H1 (cell line): ENCODE data around the gene ANKRD17. TPM values are rescaled to one million over a fixed set of nuclear protein-coding genes. Genes with fewer than 3 reads are reported as not detected.

ENCODE experiments used
- CTCF ChIA-PET: fragments of 300-600 bp; sonication (Branson Sonifier 250); formaldehyde crosslinking; loops from one replicate; lab custom pipeline; 2021; ENCODE audit not compliant: partially characterized antibody; lab: Charles Lee
- POLR2A ChIA-PET: fragments of 300-600 bp; sonication (Branson Sonifier 250); formaldehyde crosslinking; loops from one replicate; lab custom pipeline; 2021; ENCODE audit warnings: inconsistent platforms; ENCODE audit not compliant: partially characterized antibody; lab: Charles Lee
- DNase-seq, 2 experiments: peaks; one replicate each; pipeline versions ENCODE4 v3.0.0 to v3.0.0-alpha.2; 2010 to 2022; ENCODE audit warnings: low spot score in 2 of 2, low read depth in 1 of 2, mixed read lengths in 1 of 2
- FAIRE-seq: peaks from 2 replicates; lab custom pipeline; 2011; peaks lifted over from hg19 to GRCh38; lab: Jason Lieb, UNC
- H2AFZ ChIP-seq: 2 replicates; pipeline ENCODE4 v1.8.1; 2012; ENCODE audit warnings: low read length, inconsistent platforms
- H2AK5ac ChIP-seq: 2 replicates; pipeline ENCODE4 v1.6.1; 2013; ENCODE audit warnings: low read depth, low read length
- H2BK120ac ChIP-seq: replicated peaks from 2 replicates; pipeline ENCODE3; 2013; ENCODE audit warnings: low read depth, low read length, inconsistent platforms
- H2BK12ac ChIP-seq: 2 replicates; pipeline ENCODE4 v1.6.1; 2013; ENCODE audit warnings: low read depth, low read length
- H2BK15ac ChIP-seq: 2 replicates; pipeline ENCODE4 v1.6.1; 2013; ENCODE audit warnings: low read length
- H2BK20ac ChIP-seq: 2 replicates; pipeline ENCODE4 v1.6.1; 2013; ENCODE audit warnings: low read length
- H2BK5ac ChIP-seq: 2 replicates; pipeline ENCODE4 v1.6.1; 2013; ENCODE audit warnings: low read depth, low read length
- H3K14ac ChIP-seq: 2 replicates; pipeline ENCODE4 v1.6.1; 2013; ENCODE audit warnings: inconsistent platforms; ENCODE audit not compliant: insufficient read length
- H3K18ac ChIP-seq: 2 replicates; pipeline ENCODE4 v1.6.1; 2013; ENCODE audit warnings: low read length; ENCODE audit errors: extremely low read depth
- H3K23ac ChIP-seq: 2 replicates; pipeline ENCODE4 v1.6.1; 2013; ENCODE audit warnings: inconsistent platforms; ENCODE audit not compliant: insufficient read length
- H3K23me2 ChIP-seq: 2 replicates; pipeline ENCODE4 v1.6.1; 2013; ENCODE audit warnings: low read depth, low read length
- H3K27ac ChIP-seq: 2 replicates; pipeline ENCODE4 v1.6.1; 2011; ENCODE audit warnings: low read depth, low read length, inconsistent platforms
- H3K27me3 ChIP-seq, 4 experiments: replicated peaks in 1 of 4; 1 replicate in 1 of 4; 2 replicates in 3 of 4; pipeline versions ENCODE4 v1.6.1 to v1.8.1; 2011 to 2013; ENCODE audit warnings: low read length in 3 of 4, mild to moderate bottlenecking in 3 of 4, inconsistent platforms in 2 of 4, mixed read lengths in 2 of 4, moderate library complexity in 1 of 4; ENCODE audit not compliant: control insufficient read depth in 3 of 4, insufficient read depth in 3 of 4; ENCODE audit errors: extremely low read depth in 1 of 4
- H3K36me3 ChIP-seq, 4 experiments: 2 replicates each; pipeline versions ENCODE4 v1.6.1 to v1.8.1; 2011 to 2013; ENCODE audit warnings: mild to moderate bottlenecking in 4 of 4, low read length in 3 of 4, moderate library complexity in 2 of 4, control low read depth in 1 of 4, inconsistent platforms in 1 of 4; ENCODE audit not compliant: insufficient read depth in 4 of 4, control insufficient read depth in 2 of 4
- H3K4ac ChIP-seq: replicated peaks from 2 replicates; pipeline ENCODE3; 2013; ENCODE audit warnings: low read length, low read depth, mixed read lengths, inconsistent platforms; ENCODE audit not compliant: insufficient read length
- H3K4me1 ChIP-seq, 4 experiments: replicated peaks in 1 of 4; 1 replicate in 1 of 4; 2 replicates in 3 of 4; pipeline versions ENCODE4 v1.6.1 to v1.8.1; 2011 to 2013; ENCODE audit warnings: low read length in 3 of 4, inconsistent platforms in 2 of 4, mixed read lengths in 1 of 4; ENCODE audit not compliant: insufficient read depth in 4 of 4, control insufficient read depth in 3 of 4
- H3K4me2 ChIP-seq, 2 experiments: 2 replicates each; pipeline versions ENCODE4 v1.6.1 to v1.8.1; 2011 to 2013; ENCODE audit warnings: low read depth in 2 of 2, low read length in 2 of 2, control low read depth in 1 of 2, inconsistent platforms in 1 of 2, mild to moderate bottlenecking in 1 of 2; ENCODE audit not compliant: insufficient read depth in 1 of 2
- H3K4me3 ChIP-seq, 4 experiments: fragments of 200-600, 300-600 bp in 1 of 4; sonication (generic), shearing (Covaris generic), sonication (Bioruptor Twin) in 1 of 4; 2 replicates each; pipeline versions ENCODE4 v1.5.1 to v1.8.1; 2011 to 2016; ENCODE audit warnings: low read length in 4 of 4, low read depth in 3 of 4, control low read depth in 2 of 4, inconsistent platforms in 2 of 4, mild to moderate bottlenecking in 2 of 4, mixed read lengths in 1 of 4, moderate library complexity in 1 of 4; ENCODE audit not compliant: insufficient read depth in 2 of 4; ENCODE audit errors: extremely low read depth in 1 of 4
- H3K56ac ChIP-seq: replicated peaks from 2 replicates; pipeline ENCODE3; 2013; ENCODE audit warnings: low read depth, mild to moderate bottlenecking, mixed read lengths, low read length, inconsistent platforms; ENCODE audit not compliant: insufficient read length
- H3K79me1 ChIP-seq: 2 replicates; pipeline ENCODE4 v1.6.1; 2013; ENCODE audit warnings: low read depth, low read length, control low read depth
- H3K79me2 ChIP-seq, 2 experiments: 2 replicates each; pipeline versions ENCODE4 v1.6.1 to v1.8.1; 2012 to 2013; ENCODE audit warnings: low read length in 2 of 2, mild to moderate bottlenecking in 2 of 2, inconsistent platforms in 1 of 2; ENCODE audit not compliant: insufficient read depth in 2 of 2, control insufficient read depth in 1 of 2
- H3K9ac ChIP-seq, 4 experiments: replicated peaks in 1 of 4; 1 replicate in 1 of 4; 2 replicates in 3 of 4; pipeline versions ENCODE4 v1.6.1 to v1.8.1; 2011 to 2013; ENCODE audit warnings: low read depth in 3 of 4, low read length in 3 of 4, control low read depth in 2 of 4, mild to moderate bottlenecking in 2 of 4, moderate library complexity in 2 of 4, inconsistent platforms in 1 of 4; ENCODE audit errors: extremely low read depth in 1 of 4
- H3K9me3 ChIP-seq, 2 experiments: 2 replicates each; pipeline versions ENCODE4 v1.6.1 to v1.8.1; 2012 to 2013; ENCODE audit warnings: mild to moderate bottlenecking in 2 of 2, moderate library complexity in 2 of 2, control low read depth in 1 of 2, inconsistent platforms in 1 of 2, low read depth in 1 of 2, low read length in 1 of 2, mixed read lengths in 1 of 2; ENCODE audit not compliant: insufficient read depth in 2 of 2
- H4K20me1 ChIP-seq, 2 experiments: replicated peaks in 1 of 2; 2 replicates each; pipeline versions ENCODE3 to v1.8.1; 2011 to 2013; ENCODE audit warnings: inconsistent platforms in 2 of 2, low read length in 2 of 2, mild to moderate bottlenecking in 1 of 2; ENCODE audit not compliant: insufficient read depth in 2 of 2, control insufficient read depth in 1 of 2
- H4K5ac ChIP-seq: 2 replicates; pipeline ENCODE4 v1.6.1; 2013; ENCODE audit warnings: low read length, low read depth, mixed read lengths, inconsistent platforms; ENCODE audit not compliant: insufficient read length
- H4K8ac ChIP-seq: 2 replicates; pipeline ENCODE4 v1.8.0; 2013; ENCODE audit warnings: mild to moderate bottlenecking, moderate library complexity, low read length, inconsistent platforms; ENCODE audit not compliant: insufficient read depth; ENCODE audit errors: extremely low read depth
- H4K91ac ChIP-seq: replicated peaks from 2 replicates; pipeline ENCODE3; 2013; ENCODE audit warnings: low read length, mixed read lengths, inconsistent platforms; ENCODE audit not compliant: insufficient read length
- CBX8 ChIP-seq: fragments of 300-800, 300-1000 bp; sonication (generic); IDR thresholded peaks from 2 replicates; pipeline ENCODE4 v1.7.1; 2016; ENCODE audit warnings: low read depth, low read length, borderline replicate concordance
- CREB1 ChIP-seq: IDR thresholded peaks from 2 replicates; pipeline ENCODE4 v1.6.1; 2012; ENCODE audit warnings: inconsistent platforms
- CTCF ChIP-seq, 3 experiments: IDR thresholded peaks; 1 replicate in 2 of 3; 2 replicates in 1 of 3; pipeline versions ENCODE4 v1.5.1 to v1.6.1; 2011; ENCODE audit warnings: low read length in 3 of 3, mild to moderate bottlenecking in 3 of 3, inconsistent platforms in 2 of 3, low read depth in 1 of 3, moderate library complexity in 1 of 3; ENCODE audit not compliant: insufficient read depth in 1 of 3; ENCODE audit errors: control extremely low read depth in 1 of 3
- HDAC6 ChIP-seq: IDR thresholded peaks from one replicate; pipeline ENCODE4 v1.7.1; 2012; ENCODE audit warnings: low read depth, mild to moderate bottlenecking, inconsistent platforms, low read length, moderate library complexity
- JUN ChIP-seq: IDR thresholded peaks from 2 replicates; pipeline ENCODE4 v1.6.1; 2011; ENCODE audit warnings: low read depth, mild to moderate bottlenecking, improper control_type of control experiment, low read length
- POU5F1 ChIP-seq: IDR thresholded peaks from 2 replicates; pipeline ENCODE4 v1.6.1; 2011; ENCODE audit warnings: low read depth, mild to moderate bottlenecking, low read length, moderate library complexity
- RAD21 ChIP-seq, 2 experiments: IDR thresholded peaks in 1 of 2; conservative IDR thresholded peaks in 1 of 2; 2 replicates each; pipeline ENCODE4 v1.6.1; 2011; ENCODE audit warnings: low read depth in 2 of 2, low read length in 2 of 2, improper control_type of control experiment in 1 of 2, inconsistent platforms in 1 of 2, mild to moderate bottlenecking in 1 of 2, moderate library complexity in 1 of 2
- SRF ChIP-seq: IDR thresholded peaks from 2 replicates; pipeline ENCODE4 v1.6.1; 2011; ENCODE audit warnings: mild to moderate bottlenecking, low read depth, low read length, moderate library complexity
- SUZ12 ChIP-seq: fragments of 200-600 bp; sonication (generic); IDR thresholded peaks from 2 replicates; pipeline ENCODE4 v1.6.1; 2012; ENCODE audit warnings: mild to moderate bottlenecking, inconsistent platforms, low read length, moderate library complexity, mixed read lengths
- WGBS, 2 experiments: shearing (Covaris generic) in 1 of 2; methylation state at CpG; one replicate each; pipeline versions ENCODE4 v1.1.6 to v1.1.7; 2013 to 2015; ENCODE audit warnings: low lambda C conversion rate in 2 of 2, mixed read lengths in 2 of 2, inconsistent platforms in 1 of 2, low coverage in 1 of 2, missing lambda C conversion rate in 1 of 2; ENCODE audit not compliant: insufficient replicate concordance in 2 of 2, insufficient coverage in 1 of 2, insufficient read length in 1 of 2; ENCODE audit errors: extremely low coverage in 1 of 2, missing lambda C conversion rate in 1 of 2; 5-methylcytosine and 5-hydroxymethylcytosine counted together
- polyA plus RNA-seq, 7 experiments: library from polyadenylated mRNA; depleted of rRNA in 3 of 7; stranded (reverse) in 5 of 7; unstranded in 2 of 7; fragments of >200 nt in 5 of 7; fragments of 200-250 nt in 2 of 7; gene quantifications; 1 replicate in 5 of 7; 2 replicates in 1 of 7; 4 replicates in 1 of 7; pipeline versions ENCODE4 v1.2.1 to v1.2.3, GENCODE V29; 2011 to 2013; ENCODE audit warnings: missing spikeins in 2 of 7, mixed read lengths in 2 of 7
- total RNA-seq: library from RNA; stranded (reverse); fragmentation: NEBNext Ultra II Directional; extraction: Animal tissue kit (Norgen Biotek cat#: 25700); gene quantifications from 2 replicates; pipeline ENCODE4 v1.2.1, GENCODE V29; 2021

The ANKRD17 gene
- total and polyA plus RNA-seq, 2 of the 8 experiments (the other 6 are each of a cell fraction or from before 2014, with no cell fraction given), result 42.4 to 93.7 TPM

DNA sequence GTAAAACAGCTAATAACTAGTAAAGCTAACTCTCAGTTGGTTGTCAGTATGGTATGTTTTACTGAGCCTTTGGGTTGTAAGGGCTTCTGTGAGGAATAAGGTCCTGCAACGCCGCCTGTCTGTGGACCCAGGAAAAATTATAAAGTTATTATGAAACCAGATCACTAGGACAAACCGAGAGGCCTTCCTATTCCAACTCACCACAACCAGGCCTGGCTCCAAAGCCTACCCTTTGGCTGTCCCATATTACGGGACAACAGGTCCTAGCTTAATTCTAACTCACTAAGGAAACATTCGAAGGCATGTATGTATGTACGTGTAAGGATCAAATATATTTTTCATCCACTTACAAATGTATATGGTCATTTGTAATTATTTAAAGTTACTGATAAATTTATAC, 1.4 kb downstream of the ANKRD17 start:
- Histone ChIP-seq H2BK120ac (no peak overlapping the region), H3K9me3 (no peaks in the 10 kb centered on the region), H2BK12ac (no peak overlapping the region), H3K9ac (peak overlapping the region; percentile 13 to 97 (median 88); a peak in 6 of 7 replicates), H3K79me2 (peaks cover 22 to 84% of the 10 kb centered on the region in 2 experiments), H3K79me1 (no peaks in the 10 kb centered on the region; the same call in 1 of the 2 replicates), H3K4me1 (peaks cover 0 to 5% (median 0%) of the 10 kb centered on the region in 4 experiments; a peak in 2 of 7 replicates), H3K18ac (no peak overlapping the region), H3K27ac (0 out of 2 replicates have a peak overlapping the region, but pooled peaks have one; percentile 99), H2AK5ac (no peak overlapping the region), H2BK20ac (no peak overlapping the region), H4K5ac (no peak overlapping the region), H3K56ac (no peak overlapping the region), H3K4ac (no peak overlapping the region), H3K4me2 (peak overlapping the region; percentile 80 to 85), H2BK5ac (no peak overlapping the region; the same call in 1 of the 2 replicates), H4K91ac (no peak overlapping the region), H3K4me3 (peak overlapping the region; percentile 86 to 100 (median 94)), H4K8ac (no peak overlapping the region), H3K23me2 (no peaks in the 10 kb centered on the region; the same call in 1 of the 2 replicates), H3K23ac (no peak overlapping the region), H2BK15ac (no peak overlapping the region), H3K27me3 (no peaks in the 10 kb centered on the region), H3K36me3 (peaks cover 0 to 18% (median 0%) of the 10 kb centered on the region in 4 experiments; a peak in 2 of 8 replicates), H2AFZ (no peak overlapping the region), H3K14ac (no peak overlapping the region), H4K20me1 (peaks cover 4 to 15% of the 10 kb centered on the region in 2 experiments)
- WGBS, 2 experiments, result 6% methylated on average over 6 of the region's 6 CpGs; no CpG with 5 or more reads in 1 of the 2 experiments
- ChIA-PET POLR2A (interaction anchor here (0.7 to 4.3 kb wide), 10 partner anchors 10 to 326 kb away, joined by 3 to 17 read pairs (median 4); no protein-coding TSS in a partner anchor), CTCF (interaction anchor here (0.7 to 1.9 kb wide), 13 partner anchors 9 to 139 kb away, joined by 3 to 10 read pairs (median 4); no protein-coding TSS in a partner anchor)
- no peak for DNase-seq
- FAIRE-seq, result no peak
- TF ChIP-seq SUZ12 (no peak), HDAC6 (no peak), CTCF (IDR thresholded peaks at IDR 0.05; ENCODE audit: control extremely low read depth in 1 of 3, insufficient read depth in 1 of 3, low read depth in 1 of 3, low read length in 3 of 3) (peak; percentile 9 to 60 (median 57)), POU5F1 (no peak), CREB1 (no peak), CBX8 (no peak), JUN (no peak), RAD21 (IDR thresholded peaks at IDR 0.05 in 1 of 2, conservative IDR thresholded peaks at IDR 0.05 in 1 of 2; ENCODE audit: low read depth in 2 of 2, low read length in 2 of 2) (peak; percentile 69 to 76), SRF (no peak)
